H1 (cell line): Measurements from ENCODE around the gene G3BP1.

Experiments used
- CHD1 ChIP-seq: IDR thresholded peaks from 2 replicates; pipeline ENCODE4 v1.6.1; 2012; ENCODE audit warnings: low read depth, low read length, improper control_type of control experiment
- EGR1 ChIP-seq: IDR thresholded peaks from 2 replicates; pipeline ENCODE4 v1.6.1; 2011; ENCODE audit warnings: low read depth, low read length, borderline replicate concordance
- GTF2F1 ChIP-seq: IDR thresholded peaks from 2 replicates; pipeline ENCODE4 v1.6.1; 2012; ENCODE audit warnings: low read depth, low read length, improper control_type of control experiment, borderline replicate concordance
- NRF1 ChIP-seq: IDR thresholded peaks from 2 replicates; pipeline ENCODE4 v1.6.1; 2011; ENCODE audit warnings: mild to moderate bottlenecking, low read depth, low read length, improper control_type of control experiment
- POLR2A ChIP-seq, 2 experiments: IDR thresholded peaks; 1 replicate in 1 of 2; 2 replicates in 1 of 2; pipeline ENCODE4 v1.6.1; 2011; ENCODE audit warnings: low read depth in 2 of 2, low read length in 2 of 2, mild to moderate bottlenecking in 2 of 2; ENCODE audit errors: control extremely low read depth in 1 of 2
- POLR2AphosphoS5 ChIP-seq: IDR thresholded peaks from 2 replicates; pipeline ENCODE4 v1.6.1; 2011; ENCODE audit warnings: low read depth, low read length
- SIN3A ChIP-seq, 2 experiments: IDR thresholded peaks in 1 of 2; conservative IDR thresholded peaks in 1 of 2; 2 replicates each; pipeline ENCODE4 v1.6.1; 2011 to 2012; ENCODE audit warnings: low read length in 2 of 2, improper control_type of control experiment in 1 of 2, low read depth in 1 of 2, mild to moderate bottlenecking in 1 of 2
- TCF12 ChIP-seq: IDR thresholded peaks from 2 replicates; pipeline ENCODE4 v1.6.1; 2011; ENCODE audit warnings: low read depth, mild to moderate bottlenecking, low read length
- YY1 ChIP-seq: IDR thresholded peaks from 2 replicates; pipeline ENCODE4 v1.6.1; 2011; ENCODE audit warnings: low read depth, mild to moderate bottlenecking, low read length
- TF ChIP-seq, protein P1 (sequence below), 3 experiments: IDR thresholded peaks; 1 replicate in 2 of 3; 2 replicates in 1 of 3; pipeline versions ENCODE4 v1.5.1 to v1.6.1; 2011; ENCODE audit warnings: low read length in 3 of 3, mild to moderate bottlenecking in 3 of 3, inconsistent platforms in 2 of 3, low read depth in 1 of 3, moderate library complexity in 1 of 3; ENCODE audit not compliant: insufficient read depth in 1 of 3; ENCODE audit errors: control extremely low read depth in 1 of 3

GRCh38 chr5:151742870-151743294, 28.9 kb upstream of the G3BP1 start:
- TF ChIP-seq SIN3A (conservative IDR thresholded peaks at IDR 0.05 in 1 of 2, IDR thresholded peaks at IDR 0.05 in 1 of 2; ENCODE audit: low read depth in 1 of 2, low read length in 2 of 2) (no peak), EGR1 (no peak), POLR2A (IDR thresholded peaks at IDR 0.05; ENCODE audit: control extremely low read depth in 1 of 2, low read depth in 2 of 2, low read length in 2 of 2) (no peak), YY1 (peak; percentile 27; the same call in 1 of the 2 replicates), NRF1 (no peak), TCF12 (no peak), GTF2F1 (no peak), POLR2AphosphoS5 (no peak), CHD1 (no peak)
- TF ChIP-seq, protein P1, sequence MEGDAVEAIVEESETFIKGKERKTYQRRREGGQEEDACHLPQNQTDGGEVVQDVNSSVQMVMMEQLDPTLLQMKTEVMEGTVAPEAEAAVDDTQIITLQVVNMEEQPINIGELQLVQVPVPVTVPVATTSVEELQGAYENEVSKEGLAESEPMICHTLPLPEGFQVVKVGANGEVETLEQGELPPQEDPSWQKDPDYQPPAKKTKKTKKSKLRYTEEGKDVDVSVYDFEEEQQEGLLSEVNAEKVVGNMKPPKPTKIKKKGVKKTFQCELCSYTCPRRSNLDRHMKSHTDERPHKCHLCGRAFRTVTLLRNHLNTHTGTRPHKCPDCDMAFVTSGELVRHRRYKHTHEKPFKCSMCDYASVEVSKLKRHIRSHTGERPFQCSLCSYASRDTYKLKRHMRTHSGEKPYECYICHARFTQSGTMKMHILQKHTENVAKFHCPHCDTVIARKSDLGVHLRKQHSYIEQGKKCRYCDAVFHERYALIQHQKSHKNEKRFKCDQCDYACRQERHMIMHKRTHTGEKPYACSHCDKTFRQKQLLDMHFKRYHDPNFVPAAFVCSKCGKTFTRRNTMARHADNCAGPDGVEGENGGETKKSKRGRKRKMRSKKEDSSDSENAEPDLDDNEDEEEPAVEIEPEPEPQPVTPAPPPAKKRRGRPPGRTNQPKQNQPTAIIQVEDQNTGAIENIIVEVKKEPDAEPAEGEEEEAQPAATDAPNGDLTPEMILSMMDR (IDR thresholded peaks at IDR 0.05; ENCODE audit: control extremely low read depth in 1 of 3, insufficient read depth in 1 of 3, low read depth in 1 of 3, low read length in 3 of 3): peak; percentile 44 to 90 (median 78)
